Keratinocyte (primary cell): ENCODE data around the gene ESRP2. TPM values are rescaled to one million over a fixed set of nuclear protein-coding genes. Genes with fewer than 3 reads are reported as not detected.

Source experiments
- DNase-seq: peaks from one replicate; pipeline ENCODE4 v3.0.0-alpha.2; 2011; ENCODE audit warnings: low read depth, missing footprints, low spot score
- FAIRE-seq: peaks from 2 replicates; lab custom pipeline; 2011; peaks lifted over from hg19 to GRCh38; lab: Jason Lieb, UNC
- H2AFZ ChIP-seq: 2 replicates; pipeline ENCODE4 v1.6.0; 2012; ENCODE audit warnings: low read length, control low read depth, inconsistent platforms; ENCODE audit not compliant: control insufficient read depth
- H3K27ac ChIP-seq: 2 replicates; pipeline ENCODE4 v1.5.1; 2011; ENCODE audit warnings: low read length; ENCODE audit not compliant: control insufficient read depth, insufficient read depth
- H3K27me3 ChIP-seq: 3 replicates; pipeline ENCODE4 v1.6.0; 2011; ENCODE audit warnings: low read length; ENCODE audit not compliant: control insufficient read depth, insufficient read depth; ENCODE audit errors: extremely low read depth
- H3K36me3 ChIP-seq, 2 experiments: 2 replicates in 1 of 2; 3 replicates in 1 of 2; pipeline ENCODE4 v1.5.1; 2011; ENCODE audit warnings: low read length in 2 of 2, mild to moderate bottlenecking in 1 of 2; ENCODE audit not compliant: control insufficient read depth in 2 of 2, insufficient read depth in 2 of 2; ENCODE audit errors: extremely low read depth in 1 of 2
- H3K4me1 ChIP-seq: 3 replicates; pipeline ENCODE4 v1.5.1; 2011; ENCODE audit warnings: low read length; ENCODE audit not compliant: control insufficient read depth, insufficient read depth; ENCODE audit errors: extremely low read depth
- H3K4me2 ChIP-seq: 3 replicates; pipeline ENCODE4 v1.6.0; 2011; ENCODE audit warnings: low read depth, low read length; ENCODE audit not compliant: control insufficient read depth, insufficient read depth; ENCODE audit errors: extremely low read depth
- H3K4me3 ChIP-seq, 3 experiments: fragments of 200-600 bp in 1 of 3; sonication (generic) in 1 of 3; 2 replicates in 2 of 3; 3 replicates in 1 of 3; pipeline ENCODE4 v1.5.1; 2011 to 2016; ENCODE audit warnings: low read length in 3 of 3, mild to moderate bottlenecking in 3 of 3, control low read depth in 2 of 3, inconsistent platforms in 1 of 3, low read depth in 1 of 3, mixed read lengths in 1 of 3, mixed run types in 1 of 3, moderate library complexity in 1 of 3; ENCODE audit not compliant: control insufficient read depth in 2 of 3, insufficient read depth in 2 of 3; ENCODE audit errors: extremely low read depth in 1 of 3
- H3K79me2 ChIP-seq: 2 replicates; pipeline ENCODE4 v1.6.0; 2012; ENCODE audit warnings: low read length; ENCODE audit not compliant: control insufficient read depth, insufficient read depth
- H3K9ac ChIP-seq: 3 replicates; pipeline ENCODE4 v1.6.0; 2011; ENCODE audit warnings: low read length; ENCODE audit not compliant: control insufficient read depth, insufficient read depth; ENCODE audit errors: extremely low read depth
- H3K9me1 ChIP-seq: 3 replicates; pipeline ENCODE4 v1.6.0; 2011; ENCODE audit warnings: low read length; ENCODE audit not compliant: control insufficient read depth, insufficient read depth; ENCODE audit errors: extremely low read depth
- H3K9me3 ChIP-seq: 2 replicates; pipeline ENCODE4 v1.5.1; 2012; ENCODE audit warnings: low read depth, low read length; ENCODE audit not compliant: control insufficient read depth
- H4K20me1 ChIP-seq: 3 replicates; pipeline ENCODE4 v1.6.0; 2011; ENCODE audit warnings: low read length; ENCODE audit not compliant: control insufficient read depth, insufficient read depth; ENCODE audit errors: extremely low read depth
- CTCF ChIP-seq, 3 experiments: IDR thresholded peaks in 1 of 3; conservative IDR thresholded peaks in 1 of 3; optimal IDR thresholded peaks in 1 of 3; 2 replicates in 2 of 3; 3 replicates in 1 of 3; pipeline versions ENCODE3 to v1.5.1; 2011; ENCODE audit warnings: low read length in 3 of 3, mild to moderate bottlenecking in 3 of 3, moderate library complexity in 2 of 3, control low read depth in 1 of 3, inconsistent platforms in 1 of 3; ENCODE audit not compliant: insufficient read depth in 2 of 3; ENCODE audit errors: extremely low read depth in 1 of 3
- EZH2 ChIP-seq: IDR thresholded peaks from one replicate; pipeline ENCODE4 v1.6.1; 2012; ENCODE audit warnings: inconsistent platforms, mild to moderate bottlenecking, low read length, moderate library complexity
- dilution Hi-C: fragments of 300-500 bp; cut with MboI; formaldehyde crosslinking; loops from one replicate; pipeline ENCODE4 v1.7.0; 2020; ENCODE audit warnings: low sequenced_read_pairs; ENCODE audit not compliant: extremely low pct_ligation_motif_present
- polyA plus RNA-seq, 5 experiments: library from polyadenylated mRNA; depleted of rRNA in 3 of 5; stranded (reverse) in 3 of 5; stranded (forward) in 1 of 5; unstranded in 1 of 5; fragments of >200 nt; gene quantifications; 1 replicate in 1 of 5; 2 replicates in 3 of 5; 3 replicates in 1 of 5; pipeline versions ENCODE4 v1.2.1 to v1.2.3, GENCODE V29; 2011 to 2012; ENCODE audit warnings: missing spikeins in 2 of 5, low read depth in 1 of 5, low replicate concordance in 1 of 5

ESRP2 gene
- polyA plus RNA-seq, 1 donor (not counting 4 experiments of a cell fraction or from before 2014, with no cell fraction given) = 39.2 TPM

- Histone ChIP-seq H2AFZ (no peak overlapping the region), H3K27me3 (no peaks in the 10 kb centered on the region), H3K4me3 (no peak overlapping the region), H3K4me1 (no peaks in the 10 kb centered on the region), H3K27ac (no peak overlapping the region), H4K20me1 (no peaks in the 10 kb centered on the region), H3K9ac (no peak overlapping the region), H3K4me2 (no peak overlapping the region), H3K9me3 (no peaks in the 10 kb centered on the region), H3K9me1 (no peaks in the 10 kb centered on the region), H3K79me2 (no peaks in the 10 kb centered on the region), H3K36me3 (peaks cover 3 to 7% of the 10 kb centered on the region in 2 experiments)
- DNase-seq (no peak), FAIRE-seq (no peak)
- TF ChIP-seq CTCF (optimal IDR thresholded peaks at IDR 0.05 in 1 of 3, IDR thresholded peaks at IDR 0.05 in 1 of 3, conservative IDR thresholded peaks at IDR 0.05 in 1 of 3; ENCODE audit: extremely low read depth in 1 of 3, insufficient read depth in 2 of 3, low read length in 3 of 3) (no peak), EZH2 (no peak)
- dilution Hi-C loops = no loop called here
Measured at GRCh38 chr16:68187505-68187904, 48.4 kb downstream of the ESRP2 start.

- Histone ChIP-seq H3K79me2 (no peaks in the 10 kb centered on the region), H3K27me3 (no peaks in the 10 kb centered on the region), H4K20me1 (no peaks in the 10 kb centered on the region), H3K9ac (no peak overlapping the region), H3K4me1 (no peaks in the 10 kb centered on the region), H3K36me3 (peaks cover 3 to 7% of the 10 kb centered on the region in 2 experiments), H2AFZ (no peak overlapping the region), H3K27ac (no peak overlapping the region), H3K9me3 (no peaks in the 10 kb centered on the region), H3K4me2 (no peak overlapping the region), H3K9me1 (no peaks in the 10 kb centered on the region), H3K4me3 (no peak overlapping the region)
- DNase-seq (no peak), FAIRE-seq (no peak)
- dilution Hi-C loops = no loop called here
- TF ChIP-seq CTCF (optimal IDR thresholded peaks at IDR 0.05 in 1 of 3, IDR thresholded peaks at IDR 0.05 in 1 of 3, conservative IDR thresholded peaks at IDR 0.05 in 1 of 3; ENCODE audit: extremely low read depth in 1 of 3, insufficient read depth in 2 of 3, low read length in 3 of 3) (no peak), EZH2 (no peak)
Measured at GRCh38 chr16:68186877-68187276, 49.0 kb downstream of the ESRP2 start.
